Eye (tissue), 1 donor: Measurements from ENCODE around the gene EGLN1.
"Not testable (repeated sequence)": the region's sequence is repeated elsewhere in the genome, so short reads cannot be mapped to it uniquely, and the experiment has no call there.

Experiments
- DNase-seq: peaks from one replicate; pipeline ENCODE4 v3.0.0-alpha.2; 2015

The EGLN1 gene

GRCh38 chr1:231421971-231422797 is at the start of gene EGLN1:
EGLN1 (minus strand) TSS chr1:231422287; CDS start chr1:231421888, 399 bp downstream.
- DNase-seq = peak; percentile 92

- not testable (repeated sequence) for DNase-seq
Observed at GRCh38 chr1:231471500-231471899, 49.4 kb upstream of the EGLN1 start.

GRCh38 chr1:231471027-231471426 is 48.9 kb upstream of the EGLN1 start:
- DNase-seq = not testable (repeated sequence)

GRCh38 chr1:231467986-231468385 is 45.9 kb upstream of the EGLN1 start:
- no peak for DNase-seq

- no peak for DNase-seq
Observed at GRCh38 chr1:231465051-231465450, 43.0 kb upstream of the EGLN1 start.

- no peak for DNase-seq
Observed at GRCh38 chr1:231463541-231463940, 41.5 kb upstream of the EGLN1 start.

- DNase-seq = no peak
Observed at GRCh38 chr1:231460614-231461013, 38.5 kb upstream of the EGLN1 start.

GRCh38 chr1:231459438-231459837 is 37.4 kb upstream of the EGLN1 start:
- not testable (repeated sequence) for DNase-seq

GRCh38 chr1:231457956-231458355 is 35.9 kb upstream of the EGLN1 start:
- not testable (repeated sequence) for DNase-seq

- not testable (repeated sequence) for DNase-seq
Observed at GRCh38 chr1:231454133-231454532, 32.0 kb upstream of the EGLN1 start.

- DNase-seq = no peak
Observed at GRCh38 chr1:231446138-231446537, 24.1 kb upstream of the EGLN1 start.

- no peak for DNase-seq
Observed at GRCh38 chr1:231444059-231444458, 22.0 kb upstream of the EGLN1 start.

GRCh38 chr1:231443363-231443762 is 21.3 kb upstream of the EGLN1 start:
- DNase-seq = no peak

GRCh38 chr1:231442735-231443134 is 20.6 kb upstream of the EGLN1 start:
- DNase-seq = no peak

GRCh38 chr1:231432996-231433395 is 10.9 kb upstream of the EGLN1 start:
- DNase-seq = no peak

- no peak for DNase-seq
Observed at GRCh38 chr1:231431665-231432415, 9.8 kb upstream of the EGLN1 start.

GRCh38 chr1:231430678-231431352 is 8.7 kb upstream of the EGLN1 start:
- not testable (repeated sequence) for DNase-seq

GRCh38 chr1:231428377-231428776 is 6.3 kb upstream of the EGLN1 start:
- no peak for DNase-seq

GRCh38 chr1:231424950-231425805 is 3.1 kb upstream of the EGLN1 start:
- DNase-seq = no peak

GRCh38 chr1:231423648-231424047 is 1.6 kb upstream of the EGLN1 start:
- DNase-seq = no peak

- no peak for DNase-seq
Observed at GRCh38 chr1:231422798-231423309, 767 bp upstream of the EGLN1 start.

GRCh38 chr1:231421546-231421970 is 529 bp downstream of the EGLN1 start:
- peak; percentile 85 for DNase-seq
